Right atrium auricular region (tissue), 2 donors: Measurements from ENCODE around the gene PIK3R2. TPM values are rescaled to one million over a fixed set of nuclear protein-coding genes. Genes with fewer than 3 reads are reported as not detected.
A peak's percentile ranks its signal among the peaks of the same experiment; 100 is the strongest.

Source experiments
- DNase-seq: peaks from one replicate; pipeline ENCODE4 v3.0.0-alpha.2; 2019; ENCODE audit warnings: low spot score
- H3K27ac ChIP-seq, 2 donors: fragments of 200-600 bp; sonication (generic); 1 replicate in 1 of 2; 2 replicates in 1 of 2; pipeline ENCODE4 v1.5.1; 2016 to 2019
- H3K27me3 ChIP-seq, 2 donors: fragments of 200-600 bp; sonication (generic); one replicate each; pipeline versions ENCODE4 v1.5.1 to v1.6.0; 2017 to 2019
- H3K36me3 ChIP-seq: fragments of 200-600 bp; sonication (generic); one replicate; pipeline ENCODE4 v1.5.1; 2016
- H3K4me1 ChIP-seq, 2 donors: fragments of 200-600 bp; sonication (generic); one replicate each; pipeline versions ENCODE4 v1.5.1 to v1.6.0; 2017 to 2019
- H3K4me3 ChIP-seq, 2 donors: fragments of 200-600 bp; sonication (generic); 1 replicate in 1 of 2; 2 replicates in 1 of 2; pipeline ENCODE4 v1.5.1; 2017 to 2019; ENCODE audit warnings: mild to moderate bottlenecking in 1 of 2, moderate library complexity in 1 of 2
- H3K9me3 ChIP-seq, 2 donors: fragments of 200-600 bp; sonication (generic); one replicate each; pipeline ENCODE4 v1.5.1; 2019
- CTCF ChIP-seq, 2 donors: fragments of 200-600 bp; sonication (generic); IDR thresholded peaks; one replicate each; pipeline ENCODE4 v1.5.1; 2019; ENCODE audit warnings: antibody characterized with exemption in 2 of 2
- total RNA-seq, 2 donors: library from RNA; depleted of rRNA; stranded (reverse); fragments of >200 nt; gene quantifications; one replicate each; pipeline ENCODE4 v1.1.0, GENCODE V29; 2016

PIK3R2 gene
- total RNA-seq, 2 donors from 2014 or later = 18.7 to 19.0 TPM

- no peaks in the 10 kb centered on the region for H3K9me3 ChIP-seq
- H3K27ac ChIP-seq = peak overlapping the region; percentile 84 to 87
- TF ChIP-seq CTCF (IDR thresholded peaks at IDR 0.05) = peak; percentile 69 to 85
- peaks cover 0 to 35% of the 10 kb centered on the region in 2 donors for H3K4me1 ChIP-seq
- peaks cover 21% of the 10 kb centered on the region for H3K36me3 ChIP-seq
- H3K27me3 ChIP-seq = no peaks in the 10 kb centered on the region
- no peak for DNase-seq
- peak overlapping the region; percentile 31 to 51 for H3K4me3 ChIP-seq
Measured at GRCh38 chr19:18160971-18161635, 8.1 kb downstream of the PIK3R2 start.

- TF ChIP-seq CTCF (IDR thresholded peaks at IDR 0.05) = no peak
- H3K27me3 ChIP-seq = no peaks in the 10 kb centered on the region
- peaks cover 26% of the 10 kb centered on the region for H3K36me3 ChIP-seq
- H3K4me1 ChIP-seq = peaks cover 0 to 30% of the 10 kb centered on the region in 2 donors
- peak overlapping the region; percentile 23 to 39 for H3K27ac ChIP-seq
- peak overlapping the region in 1 of 2 donors; percentile 51 for H3K4me3 ChIP-seq
- DNase-seq = no peak
- H3K9me3 ChIP-seq = no peaks in the 10 kb centered on the region
Measured at GRCh38 chr19:18161636-18162002, 8.7 kb downstream of the PIK3R2 start.

- H3K4me3 ChIP-seq = no peak overlapping the region
- no peak for TF ChIP-seq CTCF (IDR thresholded peaks at IDR 0.05)
- DNase-seq = no peak
Measured at GRCh38 chr19:18164072-18164471, 11.1 kb downstream of the PIK3R2 start.

GRCh38 chr19:18165794-18166544 lies 13.0 kb downstream of the PIK3R2 start:
- Histone ChIP-seq H3K4me1 (peaks cover 0 to 14% of the 10 kb centered on the region in 2 donors), H3K36me3 (peaks cover 45% of the 10 kb centered on the region), H3K4me3 (no peak overlapping the region), H3K27me3 (no peaks in the 10 kb centered on the region), H3K27ac (no peak overlapping the region), H3K9me3 (no peaks in the 10 kb centered on the region)
- DNase-seq = no peak
- TF ChIP-seq CTCF (IDR thresholded peaks at IDR 0.05) = no peak

More at GRCh38 chr19:18164072-18164471, 11.1 kb downstream of the PIK3R2 start:
- Histone ChIP-seq H3K9me3 (no peaks in the 10 kb centered on the region), H3K27ac (no peak overlapping the region), H3K36me3 (peaks cover 45% of the 10 kb centered on the region), H3K27me3 (no peaks in the 10 kb centered on the region), H3K4me1 (peaks cover 0 to 17% of the 10 kb centered on the region in 2 donors)

GRCh38 chr19:18167011-18167410 lies 14.0 kb downstream of the PIK3R2 start:
- no peak overlapping the region for H3K4me3 ChIP-seq
- DNase-seq = no peak

More at GRCh38 chr19:18167011-18167410, 14.0 kb downstream of the PIK3R2 start:
- H3K4me1 ChIP-seq = peaks cover 0 to 14% of the 10 kb centered on the region in 2 donors
- no peaks in the 10 kb centered on the region for H3K9me3 ChIP-seq
- H3K27me3 ChIP-seq = no peaks in the 10 kb centered on the region
- peaks cover 45% of the 10 kb centered on the region for H3K36me3 ChIP-seq
- H3K27ac ChIP-seq = no peak overlapping the region
- no peak for TF ChIP-seq CTCF (IDR thresholded peaks at IDR 0.05)
